ENCODE data around the gene HNRNPU. TPM values are rescaled to one million over a fixed set of nuclear protein-coding genes. Genes with fewer than 3 reads are reported as not detected.

HNRNPU gene
- total and polyA plus RNA-seq, 2 of the 13 experiments (the other 11 are each of a cell fraction or from before 2014, with no cell fraction given): 101 to 508 TPM

DNA sequence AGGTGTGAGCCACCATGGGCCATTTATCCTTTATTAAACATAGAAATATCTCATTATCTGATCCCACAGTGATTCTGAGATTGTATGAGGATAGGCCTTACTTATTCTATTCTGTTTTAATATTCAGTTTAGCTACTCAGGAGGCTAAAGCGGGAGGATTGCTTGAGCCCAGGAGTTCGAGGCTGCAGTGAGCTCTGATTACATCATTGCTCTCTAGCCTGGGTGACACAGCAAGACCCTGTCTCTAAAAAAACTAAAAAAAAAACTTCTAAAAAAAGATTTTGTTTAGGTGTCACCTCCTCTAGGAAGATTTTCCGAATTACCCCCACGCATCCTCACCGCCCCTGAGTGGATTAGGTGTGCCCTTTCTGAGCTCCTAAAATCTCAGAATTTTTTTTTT is 14.3 kb upstream of the HNRNPU start:
- no peak for TF ChIP-seq ZNF124 (CRISPR knock-in tag; IDR thresholded peaks at IDR 0.05)
- no peak for TF ChIP-seq ARNT (IDR thresholded peaks at IDR 0.05)
- TF ChIP-seq, protein P1, sequence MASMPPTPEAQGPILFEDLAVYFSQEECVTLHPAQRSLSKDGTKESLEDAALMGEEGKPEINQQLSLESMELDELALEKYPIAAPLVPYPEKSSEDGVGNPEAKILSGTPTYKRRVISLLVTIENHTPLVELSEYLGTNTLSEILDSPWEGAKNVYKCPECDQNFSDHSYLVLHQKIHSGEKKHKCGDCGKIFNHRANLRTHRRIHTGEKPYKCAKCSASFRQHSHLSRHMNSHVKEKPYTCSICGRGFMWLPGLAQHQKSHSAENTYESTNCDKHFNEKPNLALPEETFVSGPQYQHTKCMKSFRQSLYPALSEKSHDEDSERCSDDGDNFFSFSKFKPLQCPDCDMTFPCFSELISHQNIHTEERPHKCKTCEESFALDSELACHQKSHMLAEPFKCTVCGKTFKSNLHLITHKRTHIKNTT (CRISPR knock-in tag; IDR thresholded peaks at IDR 0.05): no peak
- TF ChIP-seq, protein P2, sequence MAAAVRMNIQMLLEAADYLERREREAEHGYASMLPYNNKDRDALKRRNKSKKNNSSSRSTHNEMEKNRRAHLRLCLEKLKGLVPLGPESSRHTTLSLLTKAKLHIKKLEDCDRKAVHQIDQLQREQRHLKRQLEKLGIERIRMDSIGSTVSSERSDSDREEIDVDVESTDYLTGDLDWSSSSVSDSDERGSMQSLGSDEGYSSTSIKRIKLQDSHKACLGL (CRISPR knock-in tag; IDR thresholded peaks at IDR 0.05): no peak
- no peak for TF ChIP-seq FOSL2 (CRISPR knock-in tag; IDR thresholded peaks at IDR 0.05)
- TF ChIP-seq TCF12 (IDR thresholded peaks at IDR 0.05): no peak
- no peak for TF ChIP-seq TCF12 (CRISPR knock-in tag; IDR thresholded peaks at IDR 0.05)
- TF ChIP-seq SRSF9 (IDR thresholded peaks at IDR 0.05; ENCODE audit: borderline replicate concordance, insufficient read depth, low read depth, low read length, poor library complexity, severe bottlenecking): no peak
- TF ChIP-seq, protein P3, sequence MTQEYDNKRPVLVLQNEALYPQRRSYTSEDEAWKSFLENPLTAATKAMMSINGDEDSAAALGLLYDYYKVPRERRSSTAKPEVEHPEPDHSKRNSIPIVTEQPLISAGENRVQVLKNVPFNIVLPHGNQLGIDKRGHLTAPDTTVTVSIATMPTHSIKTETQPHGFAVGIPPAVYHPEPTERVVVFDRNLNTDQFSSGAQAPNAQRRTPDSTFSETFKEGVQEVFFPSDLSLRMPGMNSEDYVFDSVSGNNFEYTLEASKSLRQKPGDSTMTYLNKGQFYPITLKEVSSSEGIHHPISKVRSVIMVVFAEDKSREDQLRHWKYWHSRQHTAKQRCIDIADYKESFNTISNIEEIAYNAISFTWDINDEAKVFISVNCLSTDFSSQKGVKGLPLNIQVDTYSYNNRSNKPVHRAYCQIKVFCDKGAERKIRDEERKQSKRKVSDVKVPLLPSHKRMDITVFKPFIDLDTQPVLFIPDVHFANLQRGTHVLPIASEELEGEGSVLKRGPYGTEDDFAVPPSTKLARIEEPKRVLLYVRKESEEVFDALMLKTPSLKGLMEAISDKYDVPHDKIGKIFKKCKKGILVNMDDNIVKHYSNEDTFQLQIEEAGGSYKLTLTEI (CRISPR knock-in tag; conservative IDR thresholded peaks at IDR 0.05): no peak
- no peak for TF ChIP-seq YEATS4 (CRISPR knock-in tag; IDR thresholded peaks at IDR 0.05; ENCODE audit: borderline replicate concordance)
- no peak for TF ChIP-seq ZNF224 (CRISPR knock-in tag; IDR thresholded peaks at IDR 0.05)
- TF ChIP-seq ZNF678 (CRISPR knock-in tag; IDR thresholded peaks at IDR 0.05): no peak
- TF ChIP-seq, protein P4, sequence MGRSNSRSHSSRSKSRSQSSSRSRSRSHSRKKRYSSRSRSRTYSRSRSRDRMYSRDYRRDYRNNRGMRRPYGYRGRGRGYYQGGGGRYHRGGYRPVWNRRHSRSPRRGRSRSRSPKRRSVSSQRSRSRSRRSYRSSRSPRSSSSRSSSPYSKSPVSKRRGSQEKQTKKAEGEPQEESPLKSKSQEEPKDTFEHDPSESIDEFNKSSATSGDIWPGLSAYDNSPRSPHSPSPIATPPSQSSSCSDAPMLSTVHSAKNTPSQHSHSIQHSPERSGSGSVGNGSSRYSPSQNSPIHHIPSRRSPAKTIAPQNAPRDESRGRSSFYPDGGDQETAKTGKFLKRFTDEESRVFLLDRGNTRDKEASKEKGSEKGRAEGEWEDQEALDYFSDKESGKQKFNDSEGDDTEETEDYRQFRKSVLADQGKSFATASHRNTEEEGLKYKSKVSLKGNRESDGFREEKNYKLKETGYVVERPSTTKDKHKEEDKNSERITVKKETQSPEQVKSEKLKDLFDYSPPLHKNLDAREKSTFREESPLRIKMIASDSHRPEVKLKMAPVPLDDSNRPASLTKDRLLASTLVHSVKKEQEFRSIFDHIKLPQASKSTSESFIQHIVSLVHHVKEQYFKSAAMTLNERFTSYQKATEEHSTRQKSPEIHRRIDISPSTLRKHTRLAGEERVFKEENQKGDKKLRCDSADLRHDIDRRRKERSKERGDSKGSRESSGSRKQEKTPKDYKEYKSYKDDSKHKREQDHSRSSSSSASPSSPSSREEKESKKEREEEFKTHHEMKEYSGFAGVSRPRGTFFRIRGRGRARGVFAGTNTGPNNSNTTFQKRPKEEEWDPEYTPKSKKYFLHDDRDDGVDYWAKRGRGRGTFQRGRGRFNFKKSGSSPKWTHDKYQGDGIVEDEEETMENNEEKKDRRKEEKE (IDR thresholded peaks at IDR 0.05): no peak
- TF ChIP-seq ZNF746 (CRISPR knock-in tag; IDR thresholded peaks at IDR 0.05): no peak
- no peak for TF ChIP-seq FOXO1 (CRISPR knock-in tag; IDR thresholded peaks at IDR 0.05)
- TF ChIP-seq ZSCAN21 (CRISPR knock-in tag; IDR thresholded peaks at IDR 0.05; ENCODE audit: borderline replicate concordance): no peak
- Histone ChIP-seq H3K4me1 (ENCODE audit: insufficient read depth, low read length) (peaks cover 15% of the 10 kb centered on the region), H3K4me2 (ENCODE audit: low read depth, low read length) (no peak overlapping the region), H3K27me3 (ENCODE audit: control insufficient read depth in 1 of 2, insufficient read depth in 2 of 2, low read length in 2 of 2) (peaks cover 0 to 3% of the 10 kb centered on the region in 2 experiments; a peak in 2 of 5 replicates), H3K4me3 (replicated peaks in 1 of 3; ENCODE audit: insufficient read depth in 1 of 3, low read depth in 2 of 3, low read length in 3 of 3) (no peak overlapping the region), H3K9me3 (ENCODE audit: low read length) (no peaks in the 10 kb centered on the region), H3K36me3 (replicated peaks in 1 of 2; ENCODE audit: control insufficient read depth in 1 of 2, insufficient read depth in 2 of 2, low read length in 2 of 2) (no peaks in the 10 kb centered on the region), H3K9ac (ENCODE audit: insufficient read depth, low read depth, low read length) (no peak overlapping the region), H3K79me2 (ENCODE audit: insufficient read depth, low read length) (no peaks in the 10 kb centered on the region), H3K27ac (ENCODE audit: extremely low read length, insufficient read depth, low read length) (no peak overlapping the region), H4K20me1 (ENCODE audit: insufficient read depth, low read length) (no peaks in the 10 kb centered on the region), H2AFZ (ENCODE audit: low read length) (no peak overlapping the region)
- CTCF ChIA-PET (ENCODE audit: low intra/inter-chr PET ratio, low total read pairs): no interaction called here
- intact Hi-C loops (cut with micrococcal nuclease; ENCODE audit: unreplicated experiment): no loop called here
- WGBS (ENCODE audit: low lambda C conversion rate): 73% methylated on average over 5 of the region's 5 CpGs
- ATAC-seq (no peak), DNase-seq (ENCODE audit: low spot score) (no peak), FAIRE-seq (no peak)
- POLR2A ChIA-PET: interaction anchor here (1.5 kb wide), 1 partner anchor 10 kb away, joined by 4 read pairs; no protein-coding TSS in a partner anchor
- BruUV-seq (replicated peaks): no TSS peak
- in situ Hi-C loops (cut with HindIII; ENCODE audit: extremely low pct_ligation_motif_present, low pct_unique_long_range_greater_than_20kb): no loop called here

Measured in HepG2 (cell line).